HT-29 (cell line): ENCODE results near the gene MAPKAPK3. TPM values are rescaled to one million over a fixed set of nuclear protein-coding genes. Genes with fewer than 3 reads are reported as not detected.

Source experiments
- DNase-seq: peaks from one replicate; pipeline ENCODE4 v3.0.0-alpha.2; 2015; ENCODE audit warnings: low spot score
- total RNA-seq: library from RNA; depleted of rRNA; stranded (reverse); fragments of >200 nt; shearing (Covaris generic); gene quantifications from 2 replicates; pipeline ENCODE4 v1.2.3, GENCODE V29; 2014

MAPKAPK3 gene
- total RNA-seq, 1 experiment from 2014 or later: 35.7 TPM

GRCh38 chr3:50587373-50587772 is 29.6 kb upstream of the MAPKAPK3 start:
- DNase-seq: no peak

- no peak for DNase-seq
Measured at GRCh38 chr3:50587806-50588758, 28.9 kb upstream of the MAPKAPK3 start.

GRCh38 chr3:50588759-50589433 is 28.1 kb upstream of the MAPKAPK3 start:
- DNase-seq: no peak

- no peak for DNase-seq
Measured at GRCh38 chr3:50591196-50591741, 25.7 kb upstream of the MAPKAPK3 start.

GRCh38 chr3:50592568-50592967 is 24.4 kb upstream of the MAPKAPK3 start:
- DNase-seq: no peak

GRCh38 chr3:50594253-50594785 is 22.6 kb upstream of the MAPKAPK3 start:
- no peak for DNase-seq

- no peak for DNase-seq
Measured at GRCh38 chr3:50599115-50599715, 17.7 kb upstream of the MAPKAPK3 start.

- DNase-seq: no peak
Measured at GRCh38 chr3:50599716-50600118, 17.2 kb upstream of the MAPKAPK3 start.

GRCh38 chr3:50600141-50600753 is 16.7 kb upstream of the MAPKAPK3 start:
- no peak for DNase-seq

GRCh38 chr3:50600841-50601591 is 15.9 kb upstream of the MAPKAPK3 start:
- peak; percentile 78 for DNase-seq

GRCh38 chr3:50602595-50603191 is 14.3 kb upstream of the MAPKAPK3 start:
- DNase-seq: peak; percentile 53

- DNase-seq: no peak
Measured at GRCh38 chr3:50603261-50604109, 13.5 kb upstream of the MAPKAPK3 start.

- DNase-seq: no peak
Measured at GRCh38 chr3:50604110-50604621, 12.8 kb upstream of the MAPKAPK3 start.

GRCh38 chr3:50604628-50605588 is 12.0 kb upstream of the MAPKAPK3 start:
- no peak for DNase-seq

GRCh38 chr3:50605901-50606326 is 11.0 kb upstream of the MAPKAPK3 start:
- no peak for DNase-seq

- no peak for DNase-seq
Measured at GRCh38 chr3:50606596-50606995, 10.4 kb upstream of the MAPKAPK3 start.

GRCh38 chr3:50607271-50608091 is 9.5 kb upstream of the MAPKAPK3 start:
- DNase-seq: no peak
